ENCODE data around the gene MT1H. TPM values are rescaled to one million over a fixed set of nuclear protein-coding genes. Genes with fewer than 3 reads are reported as not detected.

Gene MT1H
- total and polyA plus RNA-seq, 2 donors (not counting 1 experiment from before 2014, with no cell fraction given): not detected

DNA sequence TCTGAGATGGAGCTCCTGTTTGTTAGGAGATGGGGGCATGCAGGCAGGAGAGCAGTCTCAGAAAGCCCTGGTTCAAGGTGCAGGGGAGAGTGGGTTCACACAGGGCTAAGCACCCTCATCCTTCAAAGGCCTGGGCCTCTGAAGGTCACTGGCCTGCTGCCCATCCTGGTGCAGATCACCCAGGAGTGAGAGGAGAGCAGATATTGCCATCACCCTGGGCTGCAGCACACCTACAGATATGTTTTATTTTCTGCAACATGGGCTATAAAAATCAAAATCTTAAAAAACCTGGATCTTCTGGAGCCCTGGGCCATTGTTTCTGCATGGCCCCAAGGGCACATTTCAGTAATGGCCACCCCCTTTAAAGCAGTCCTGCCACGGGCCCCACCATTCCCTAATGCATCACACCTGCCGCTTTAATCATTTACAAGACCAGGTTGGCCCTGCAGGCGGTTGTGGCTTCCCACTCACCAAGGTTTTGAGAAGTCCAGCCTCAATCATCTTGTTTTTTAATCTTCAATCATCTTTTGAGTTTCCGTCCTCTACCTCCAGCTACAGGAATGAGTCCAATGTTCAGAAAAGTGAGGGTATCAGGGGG, 39.9 kb downstream of the MT1H start:
- Histone ChIP-seq H3K79me2 (ENCODE audit: control insufficient read depth, insufficient read depth, low read length) (no peaks in the 10 kb centered on the region), H3K4me2 (replicated peaks; ENCODE audit: low read depth, low read length, poor library complexity, severe bottlenecking) (no peak overlapping the region), H3K4me3 (ENCODE audit: control extremely low read depth in 1 of 5, extremely low read depth in 1 of 5, insufficient read depth in 1 of 5, low read depth in 2 of 5, low read length in 4 of 5) (no peak overlapping the region), H3K27ac (ENCODE audit: low read length in 2 of 2) (no peak overlapping the region), H3K9ac (ENCODE audit: low read length) (no peak overlapping the region), H3K4me1 (ENCODE audit: control insufficient read depth in 2 of 2, insufficient read depth in 2 of 2, low read length in 2 of 2) (no peaks in the 10 kb centered on the region), H3K9me3 (ENCODE audit: control extremely low read depth in 1 of 3, control insufficient read depth in 2 of 3, insufficient read depth in 1 of 3, low read length in 2 of 3) (no peaks in the 10 kb centered on the region), H2AFZ (ENCODE audit: insufficient read depth, low read depth, low read length, poor library complexity, severe bottlenecking) (no peak overlapping the region), H3K27me3 (replicated peaks in 1 of 4; ENCODE audit: control extremely low read depth in 1 of 4, control insufficient read depth in 3 of 4, insufficient read depth in 4 of 4, low read length in 3 of 4) (peaks cover 0 to 8% (median 0%) of the 10 kb centered on the region in 4 experiments), H3K36me3 (replicated peaks in 1 of 2; ENCODE audit: control extremely low read depth in 1 of 2, control insufficient read depth in 1 of 2, extremely low read depth in 1 of 2, insufficient read depth in 2 of 2, low read length in 1 of 2) (no peaks in the 10 kb centered on the region), H4K20me1 (ENCODE audit: control insufficient read depth, insufficient read depth, low read length, poor library complexity, severe bottlenecking) (no peaks in the 10 kb centered on the region)
- 90% methylated on average over 3 of the region's 4 CpGs for WGBS (ENCODE audit: insufficient coverage)
- no peaks in the 10 kb centered on the region for H3K9me3 Mint-ChIP-seq (ENCODE audit: insufficient read depth)
- H3K4me3 Mint-ChIP-seq: no peak overlapping the region
- H3K27me3 Mint-ChIP-seq: peaks cover 3% of the 10 kb centered on the region
- ATAC-seq (ENCODE audit: low read depth) (no peak), DNase-seq (no peak)
- H3K4me1 Mint-ChIP-seq: no peaks in the 10 kb centered on the region
- intact Hi-C loops (cut with micrococcal nuclease): loop anchor here (10.0 kb wide), 3 partner anchors 285 to 765 kb away; partner anchors contain the start of gene AMFR
- CTCF ChIA-PET: interaction anchor here (0.9 kb wide), 1 partner anchor 9 kb away, joined by 3 read pairs; no protein-coding TSS in a partner anchor
- TF ChIP-seq, protein P1, sequence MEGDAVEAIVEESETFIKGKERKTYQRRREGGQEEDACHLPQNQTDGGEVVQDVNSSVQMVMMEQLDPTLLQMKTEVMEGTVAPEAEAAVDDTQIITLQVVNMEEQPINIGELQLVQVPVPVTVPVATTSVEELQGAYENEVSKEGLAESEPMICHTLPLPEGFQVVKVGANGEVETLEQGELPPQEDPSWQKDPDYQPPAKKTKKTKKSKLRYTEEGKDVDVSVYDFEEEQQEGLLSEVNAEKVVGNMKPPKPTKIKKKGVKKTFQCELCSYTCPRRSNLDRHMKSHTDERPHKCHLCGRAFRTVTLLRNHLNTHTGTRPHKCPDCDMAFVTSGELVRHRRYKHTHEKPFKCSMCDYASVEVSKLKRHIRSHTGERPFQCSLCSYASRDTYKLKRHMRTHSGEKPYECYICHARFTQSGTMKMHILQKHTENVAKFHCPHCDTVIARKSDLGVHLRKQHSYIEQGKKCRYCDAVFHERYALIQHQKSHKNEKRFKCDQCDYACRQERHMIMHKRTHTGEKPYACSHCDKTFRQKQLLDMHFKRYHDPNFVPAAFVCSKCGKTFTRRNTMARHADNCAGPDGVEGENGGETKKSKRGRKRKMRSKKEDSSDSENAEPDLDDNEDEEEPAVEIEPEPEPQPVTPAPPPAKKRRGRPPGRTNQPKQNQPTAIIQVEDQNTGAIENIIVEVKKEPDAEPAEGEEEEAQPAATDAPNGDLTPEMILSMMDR (IDR thresholded peaks at IDR 0.05): no peak
- TF ChIP-seq EZH2 (IDR thresholded peaks at IDR 0.05; ENCODE audit: borderline replicate concordance, insufficient read depth, low read depth, low read length, poor library complexity, severe bottlenecking): no peak
- H3K27ac Mint-ChIP-seq: no peak overlapping the region
- POLR2A ChIA-PET: interaction anchor here (0.6 kb wide), 1 partner anchor 162 kb away, joined by 4 read pairs; no protein-coding TSS in a partner anchor

DNA sequence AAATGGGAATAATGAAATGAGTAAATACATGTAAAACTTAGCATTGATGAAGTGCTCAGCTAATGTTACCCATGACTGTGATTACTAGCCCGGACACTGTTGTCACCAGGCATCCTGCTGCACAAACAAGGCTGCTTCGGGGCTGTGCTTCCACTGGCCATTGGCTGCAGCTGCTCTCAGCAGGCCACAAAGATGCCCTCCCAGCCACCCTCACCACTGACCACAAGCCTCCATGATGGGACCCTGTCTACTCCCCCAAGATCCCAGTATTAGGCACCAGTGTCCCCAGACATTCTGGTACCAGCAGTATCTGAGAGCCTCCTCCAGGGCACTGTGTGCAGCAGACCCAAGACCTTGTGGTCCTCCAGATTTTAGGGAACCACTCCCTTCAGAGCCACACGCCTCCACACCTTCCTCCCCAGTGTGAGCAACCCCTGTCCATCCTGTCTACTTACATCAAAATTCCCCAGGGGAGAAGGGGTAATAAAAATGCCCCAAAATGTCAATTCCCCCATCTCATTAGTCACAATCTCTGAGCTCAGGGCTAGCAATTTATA, 40.6 kb downstream of the MT1H start:
- Mint-ChIP-seq H3K4me1 (no peaks in the 10 kb centered on the region), H3K9me3 (ENCODE audit: insufficient read depth) (no peaks in the 10 kb centered on the region), H3K4me3 (no peak overlapping the region), H3K27me3 (peaks cover 3% of the 10 kb centered on the region), H3K27ac (no peak overlapping the region)
- Histone ChIP-seq H3K9me3 (ENCODE audit: control extremely low read depth in 1 of 3, control insufficient read depth in 2 of 3, insufficient read depth in 1 of 3, low read length in 2 of 3) (no peaks in the 10 kb centered on the region), H3K4me2 (replicated peaks; ENCODE audit: low read depth, low read length, poor library complexity, severe bottlenecking) (no peak overlapping the region), H3K27me3 (replicated peaks in 1 of 4; ENCODE audit: control extremely low read depth in 1 of 4, control insufficient read depth in 3 of 4, insufficient read depth in 4 of 4, low read length in 3 of 4) (peaks cover 0 to 8% (median 0%) of the 10 kb centered on the region in 4 experiments), H4K20me1 (ENCODE audit: control insufficient read depth, insufficient read depth, low read length, poor library complexity, severe bottlenecking) (no peaks in the 10 kb centered on the region), H3K4me3 (ENCODE audit: control extremely low read depth in 1 of 5, extremely low read depth in 1 of 5, insufficient read depth in 1 of 5, low read depth in 2 of 5, low read length in 4 of 5) (no peak overlapping the region), H2AFZ (ENCODE audit: insufficient read depth, low read depth, low read length, poor library complexity, severe bottlenecking) (no peak overlapping the region), H3K27ac (ENCODE audit: low read length in 2 of 2) (no peak overlapping the region), H3K79me2 (ENCODE audit: control insufficient read depth, insufficient read depth, low read length) (no peaks in the 10 kb centered on the region), H3K36me3 (replicated peaks in 1 of 2; ENCODE audit: control extremely low read depth in 1 of 2, control insufficient read depth in 1 of 2, extremely low read depth in 1 of 2, insufficient read depth in 2 of 2, low read length in 1 of 2) (no peaks in the 10 kb centered on the region), H3K4me1 (ENCODE audit: control insufficient read depth in 2 of 2, insufficient read depth in 2 of 2, low read length in 2 of 2) (no peaks in the 10 kb centered on the region), H3K9ac (ENCODE audit: low read length) (no peak overlapping the region)
- ChIA-PET POLR2A (no interaction called here), CTCF (interaction anchor here (0.9 kb wide), 1 partner anchor 10 kb away, joined by 3 read pairs; no protein-coding TSS in a partner anchor)
- no peak for ATAC-seq (ENCODE audit: low read depth)
- intact Hi-C loops (cut with micrococcal nuclease): no loop called here
- 81% methylated on average over 3 of the region's 3 CpGs for WGBS (ENCODE audit: insufficient coverage)
- TF ChIP-seq, protein P1 (IDR thresholded peaks at IDR 0.05): no peak
- DNase-seq: no peak

Measured in B cell (primary cell).